DND-41 (cell line): Measurements from ENCODE around the gene TP53I11.

Source experiments
- ATAC-seq: fragments of 200-7000 bp; cut with Tn5 transposase; 3 replicates; pipeline ENCODE4 v1.9.1; 2021; ENCODE audit warnings: low read depth; ENCODE audit not compliant: insufficient read depth
- DNase-seq: peaks from one replicate; pipeline ENCODE4 v3.0.0-alpha.2; 2020
- H2AFZ ChIP-seq: 2 replicates; pipeline ENCODE4 v1.6.0; 2012; ENCODE audit warnings: low read depth, low read length
- H3K27ac ChIP-seq: 2 replicates; pipeline ENCODE4 v1.5.1; 2012; ENCODE audit warnings: low read length, inconsistent platforms
- H3K27me3 ChIP-seq: fragments of 200-600 bp; sonication (generic); 2 replicates; pipeline ENCODE4 v1.6.0; 2012; ENCODE audit warnings: low read length, mild to moderate bottlenecking, inconsistent platforms; ENCODE audit not compliant: insufficient read depth, poor library complexity
- H3K36me3 ChIP-seq: 2 replicates; pipeline ENCODE4 v1.5.1; 2012; ENCODE audit warnings: low read length, inconsistent platforms; ENCODE audit not compliant: insufficient read depth
- H3K4me1 ChIP-seq: 2 replicates; pipeline ENCODE4 v1.5.1; 2012; ENCODE audit warnings: mild to moderate bottlenecking, low read length; ENCODE audit not compliant: insufficient read depth
- H3K4me2 ChIP-seq: 2 replicates; pipeline ENCODE4 v1.6.0; 2012; ENCODE audit warnings: mild to moderate bottlenecking, moderate library complexity, low read length, inconsistent platforms; ENCODE audit not compliant: insufficient read depth
- H3K4me3 ChIP-seq, 2 experiments: fragments of 200-600 bp in 1 of 2; shearing (Covaris generic) in 1 of 2; 2 replicates each; pipeline ENCODE4 v1.5.1; 2012 to 2016; ENCODE audit warnings: inconsistent platforms in 2 of 2, low read length in 2 of 2, mild to moderate bottlenecking in 2 of 2, low read depth in 1 of 2, moderate library complexity in 1 of 2
- H3K79me2 ChIP-seq: 2 replicates; pipeline ENCODE4 v1.6.0; 2012; ENCODE audit warnings: low read length, inconsistent platforms; ENCODE audit not compliant: insufficient read depth
- H3K9ac ChIP-seq: 2 replicates; pipeline ENCODE4 v1.6.0; 2012; ENCODE audit warnings: low read depth, mild to moderate bottlenecking, inconsistent platforms, low read length, moderate library complexity
- H3K9me3 ChIP-seq: 2 replicates; pipeline ENCODE4 v1.5.1; 2012; ENCODE audit warnings: low read length, moderate library complexity, mild to moderate bottlenecking, inconsistent platforms; ENCODE audit not compliant: insufficient read depth, severe bottlenecking
- H4K20me1 ChIP-seq: 2 replicates; pipeline ENCODE4 v1.6.0; 2012; ENCODE audit warnings: low read length; ENCODE audit not compliant: insufficient read depth
- CTCF ChIP-seq: IDR thresholded peaks from 2 replicates; pipeline ENCODE4 v1.5.1; 2012; ENCODE audit warnings: borderline replicate concordance, low read length, moderate library complexity, mild to moderate bottlenecking; ENCODE audit not compliant: poor library complexity, severe bottlenecking; ENCODE audit errors: extremely low read depth
- EZH2 ChIP-seq: IDR thresholded peaks from 3 replicates; pipeline ENCODE4 v1.6.1; 2012; ENCODE audit warnings: borderline replicate concordance, low read depth, mild to moderate bottlenecking, moderate library complexity, low read length, inconsistent platforms; ENCODE audit not compliant: severe bottlenecking

TP53I11 gene

DNA sequence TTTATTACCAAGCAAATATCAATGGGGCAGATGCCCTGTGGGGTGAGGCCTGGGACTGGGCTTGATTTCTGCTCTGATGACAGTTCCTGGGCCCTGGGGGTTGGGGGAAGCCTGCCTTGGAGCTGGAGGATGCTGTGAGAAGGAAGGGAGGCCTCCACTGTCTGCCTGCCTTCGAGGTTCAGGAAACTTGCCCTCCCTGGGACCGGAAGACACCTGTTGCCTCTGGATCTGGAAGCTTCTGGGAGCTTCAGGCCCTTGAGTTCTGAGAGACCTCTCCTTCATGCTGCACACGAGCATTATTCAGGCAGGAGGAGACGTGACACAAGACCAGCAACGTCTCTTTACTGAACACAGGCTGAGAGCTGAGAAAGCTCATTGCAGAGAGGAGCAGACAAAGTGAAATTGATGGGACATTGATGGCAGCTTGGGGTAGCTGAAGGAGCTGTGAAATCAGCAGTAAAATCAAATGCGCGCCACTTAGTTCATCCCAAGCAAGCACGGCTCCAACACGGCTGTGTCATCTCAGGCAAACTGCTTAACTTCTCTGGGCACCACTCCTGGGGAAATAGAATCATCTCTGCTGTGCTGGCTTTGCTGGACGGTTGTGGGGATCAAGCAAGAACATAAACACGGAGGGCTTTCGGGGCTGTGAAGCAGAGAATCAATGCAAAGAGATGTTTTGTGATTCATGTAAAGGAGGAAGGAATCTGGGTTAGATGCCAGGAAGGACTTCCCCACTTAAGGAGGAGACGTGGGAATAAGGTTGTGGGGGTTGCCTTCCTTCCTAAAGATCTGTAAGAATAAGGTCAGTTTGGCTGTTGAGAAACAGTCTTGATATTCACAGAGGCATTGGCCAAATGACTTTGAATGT is 64.5 kb downstream of the TP53I11 start:
- H3K27ac ChIP-seq: no peak overlapping the region
- no peak overlapping the region for H3K4me3 ChIP-seq
- H3K79me2 ChIP-seq: no peaks in the 10 kb centered on the region
- H4K20me1 ChIP-seq: 0 out of 2 replicates have a peak, but pooled peaks cover 3% of the 10 kb centered on the region
- no peak for ATAC-seq
- peaks cover 29% of the 10 kb centered on the region for H3K27me3 ChIP-seq
- H3K9me3 ChIP-seq: no peaks in the 10 kb centered on the region
- no peak for DNase-seq
- no peak overlapping the region for H2AFZ ChIP-seq
- H3K4me1 ChIP-seq: no peaks in the 10 kb centered on the region
- H3K36me3 ChIP-seq: no peaks in the 10 kb centered on the region
- no peak for TF ChIP-seq EZH2
- TF ChIP-seq CTCF: no peak
- no peak overlapping the region for H3K4me2 ChIP-seq
- no peak overlapping the region for H3K9ac ChIP-seq

DNA sequence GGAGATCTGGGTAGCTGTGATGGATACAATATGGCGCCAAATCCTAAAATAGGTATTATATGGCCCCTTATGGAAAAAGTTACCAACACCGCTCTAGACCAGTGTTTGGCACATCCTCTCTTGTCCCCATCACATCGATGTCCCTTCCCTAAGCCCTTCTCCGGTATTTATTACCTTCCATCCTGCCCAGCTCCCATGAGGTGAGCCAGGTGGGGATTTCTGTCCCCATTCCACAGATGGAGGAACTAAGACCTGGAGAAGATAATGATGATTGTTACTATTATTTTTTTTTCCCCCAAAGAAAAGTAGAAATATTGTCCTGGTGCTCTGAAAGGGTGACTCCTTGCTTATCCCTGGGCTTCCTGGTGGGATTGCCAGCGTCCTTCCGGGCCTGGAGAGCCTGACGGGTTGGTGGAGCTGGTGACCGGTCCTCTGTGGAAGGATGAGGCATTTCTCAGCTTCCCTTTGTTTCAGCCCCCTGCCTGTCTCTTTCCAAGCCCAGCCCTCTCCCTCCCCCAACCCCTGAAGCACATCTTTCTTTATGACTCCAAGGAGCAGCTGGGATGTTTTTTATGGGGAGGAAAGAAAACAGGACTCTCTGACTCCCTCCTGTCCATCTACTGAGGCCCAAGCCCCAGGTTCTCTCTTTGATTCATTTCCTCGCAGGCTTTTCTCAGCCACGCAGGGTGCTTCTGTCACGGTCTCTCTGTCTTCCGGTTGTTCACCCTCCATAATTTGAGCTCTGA is 65.4 kb downstream of the TP53I11 start:
- TF ChIP-seq CTCF (no peak), EZH2 (no peak)
- ATAC-seq (no peak), DNase-seq (no peak)
- Histone ChIP-seq H3K27ac (no peak overlapping the region), H3K9me3 (no peaks in the 10 kb centered on the region), H2AFZ (no peak overlapping the region), H3K27me3 (peaks cover 30% of the 10 kb centered on the region), H3K4me1 (no peaks in the 10 kb centered on the region), H3K79me2 (no peaks in the 10 kb centered on the region), H4K20me1 (peaks cover 11% of the 10 kb centered on the region; the same call in 1 of the 2 replicates), H3K4me3 (no peak overlapping the region), H3K36me3 (no peaks in the 10 kb centered on the region), H3K4me2 (no peak overlapping the region), H3K9ac (no peak overlapping the region)

GRCh38 chr11:44884056-44884455 is 66.6 kb downstream of the TP53I11 start:
- Histone ChIP-seq H3K4me3 (no peak overlapping the region), H3K4me2 (no peak overlapping the region)

More at GRCh38 chr11:44884056-44884455, 66.6 kb downstream of the TP53I11 start:
- Histone ChIP-seq H3K9me3 (no peaks in the 10 kb centered on the region), H4K20me1 (peaks cover 17% of the 10 kb centered on the region; the same call in 1 of the 2 replicates), H3K79me2 (no peaks in the 10 kb centered on the region), H3K4me1 (no peaks in the 10 kb centered on the region), H3K36me3 (no peaks in the 10 kb centered on the region), H3K27ac (no peak overlapping the region), H3K9ac (no peak overlapping the region), H3K27me3 (peaks cover 42% of the 10 kb centered on the region), H2AFZ (no peak overlapping the region)
- ATAC-seq: no peak
- TF ChIP-seq EZH2: no peak
- no peak for TF ChIP-seq CTCF
- no peak for DNase-seq
